Natural killer cell (primary cell): ENCODE data around the gene EPS8. TPM values are rescaled to one million over a fixed set of nuclear protein-coding genes. Genes with fewer than 3 reads are reported as not detected.
"Not testable (repeated sequence)": the region's sequence is repeated elsewhere in the genome, so short reads cannot be mapped to it uniquely, and the experiment has no call there.

Experiments
- ATAC-seq, 3 donors: fragments of 150-1000 bp in 2 of 3; fragments of 200-7000 bp in 1 of 3; cut with Tn5 transposase; 1 replicate in 1 of 3; 2 replicates in 2 of 3; pipeline ENCODE4 v1.10.0; 2021; ENCODE audit warnings: mild to moderate bottlenecking in 2 of 3, moderate library complexity in 2 of 3
- DNase-seq, 2 donors: peaks; one replicate each; pipeline versions ENCODE4 v3.0.0 to v3.0.0-alpha.2; 2013 to 2021; ENCODE audit warnings: mixed read lengths in 1 of 2
- H3K27ac ChIP-seq: one replicate; pipeline ENCODE4 v1.5.1; 2013; ENCODE audit warnings: mild to moderate bottlenecking, low read length
- H3K27me3 ChIP-seq: one replicate; pipeline ENCODE4 v1.6.1; 2013; ENCODE audit warnings: low read length; ENCODE audit not compliant: control insufficient read depth, insufficient read depth
- H3K36me3 ChIP-seq: one replicate; pipeline ENCODE4 v1.6.1; 2013; ENCODE audit warnings: low read length; ENCODE audit not compliant: control insufficient read depth, insufficient read depth
- H3K4me1 ChIP-seq: one replicate; pipeline ENCODE4 v1.6.1; 2013; ENCODE audit warnings: low read length; ENCODE audit not compliant: control insufficient read depth, insufficient read depth
- H3K4me3 ChIP-seq: one replicate; pipeline ENCODE4 v1.5.1; 2013; ENCODE audit warnings: low read length
- H3K9me3 ChIP-seq: one replicate; pipeline ENCODE4 v1.6.1; 2013; ENCODE audit warnings: low read length; ENCODE audit not compliant: control insufficient read depth, insufficient read depth
- H3K27ac Mint-ChIP-seq, 2 donors: one replicate each; pipeline ENCODE4 v1.8.0; 2022; ENCODE audit warnings: mild to moderate bottlenecking in 2 of 2, mixed read lengths in 2 of 2, moderate library complexity in 1 of 2
- H3K27me3 Mint-ChIP-seq, 2 donors: one replicate each; pipeline ENCODE4 v1.8.0; 2022; ENCODE audit warnings: low read depth in 2 of 2, mixed read lengths in 2 of 2
- H3K36me3 Mint-ChIP-seq: one replicate; pipeline ENCODE4 v1.8.0; 2022; ENCODE audit warnings: mixed read lengths
- H3K4me1 Mint-ChIP-seq, 2 donors: one replicate each; pipeline ENCODE4 v1.8.0; 2022; ENCODE audit warnings: mixed read lengths in 2 of 2
- H3K4me3 Mint-ChIP-seq: one replicate; pipeline ENCODE4 v1.8.0; 2022; ENCODE audit warnings: mild to moderate bottlenecking, moderate library complexity, mixed read lengths
- H3K9me3 Mint-ChIP-seq, 2 donors: one replicate each; pipeline ENCODE4 v1.8.0; 2022; ENCODE audit warnings: mixed read lengths in 2 of 2
- WGBS: methylation state at CpG from one replicate; pipeline ENCODE4 v1.1.7; 2013; ENCODE audit warnings: missing lambda C conversion rate; ENCODE audit not compliant: insufficient coverage; 5-methylcytosine and 5-hydroxymethylcytosine counted together
- intact Hi-C: fragments of 100-400 bp; cut with micrococcal nuclease; formaldehyde crosslinking; loops from one replicate; pipeline ENCODE4 v1.14.2; 2022
- total RNA-seq, 4 donors: library from RNA; stranded (reverse); fragments of 120-200 nt in 1 of 4; gene quantifications; one replicate each; pipeline versions ENCODE4 v1.2.3 to v1.2.4, GENCODE V29; 2013 to 2022
- TF ChIP-seq, protein P1 (sequence below): fragments of 200-600 bp; IDR thresholded peaks from one replicate; pipeline ENCODE4 v1.8.0; 2022; ENCODE audit warnings: antibody characterized with exemption

EPS8 gene
- total RNA-seq, 3 donors from 2014 or later (not counting 1 experiment from before 2014, with no cell fraction given) = 1.5 to 2.6 (median 1.5) TPM

DNA sequence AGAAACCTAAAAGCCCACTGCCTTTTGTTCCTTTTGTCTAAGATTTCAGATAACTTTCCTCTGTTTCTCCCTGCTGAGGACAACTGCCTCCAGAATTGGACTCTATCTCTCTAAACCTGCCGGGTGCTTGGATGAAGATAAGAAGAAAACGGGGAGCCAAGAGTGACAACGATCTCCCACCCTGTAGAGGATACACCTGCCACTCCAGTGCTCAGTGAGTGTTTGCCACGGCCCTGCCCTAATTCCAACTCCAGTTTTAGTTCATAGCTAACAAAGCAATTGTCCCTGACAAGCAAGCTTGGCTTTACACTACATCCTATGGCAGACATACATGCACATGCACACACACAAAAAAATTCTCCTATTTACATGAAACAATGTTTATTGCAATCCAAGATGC lies 39.3 kb downstream of the EPS8 start:
- Histone ChIP-seq H3K9me3 (no peaks in the 10 kb centered on the region), H3K4me1 (no peaks in the 10 kb centered on the region), H3K36me3 (no peaks in the 10 kb centered on the region), H3K27ac (no peak overlapping the region), H3K4me3 (no peak overlapping the region), H3K27me3 (no peaks in the 10 kb centered on the region)
- H3K4me3 Mint-ChIP-seq = no peak overlapping the region
- intact Hi-C loops = no loop called here
- ATAC-seq (no peak), DNase-seq (no peak)
- H3K27me3 Mint-ChIP-seq = no peaks in the 10 kb centered on the region
- H3K9me3 Mint-ChIP-seq = no peaks in the 10 kb centered on the region
- TF ChIP-seq, protein P1, sequence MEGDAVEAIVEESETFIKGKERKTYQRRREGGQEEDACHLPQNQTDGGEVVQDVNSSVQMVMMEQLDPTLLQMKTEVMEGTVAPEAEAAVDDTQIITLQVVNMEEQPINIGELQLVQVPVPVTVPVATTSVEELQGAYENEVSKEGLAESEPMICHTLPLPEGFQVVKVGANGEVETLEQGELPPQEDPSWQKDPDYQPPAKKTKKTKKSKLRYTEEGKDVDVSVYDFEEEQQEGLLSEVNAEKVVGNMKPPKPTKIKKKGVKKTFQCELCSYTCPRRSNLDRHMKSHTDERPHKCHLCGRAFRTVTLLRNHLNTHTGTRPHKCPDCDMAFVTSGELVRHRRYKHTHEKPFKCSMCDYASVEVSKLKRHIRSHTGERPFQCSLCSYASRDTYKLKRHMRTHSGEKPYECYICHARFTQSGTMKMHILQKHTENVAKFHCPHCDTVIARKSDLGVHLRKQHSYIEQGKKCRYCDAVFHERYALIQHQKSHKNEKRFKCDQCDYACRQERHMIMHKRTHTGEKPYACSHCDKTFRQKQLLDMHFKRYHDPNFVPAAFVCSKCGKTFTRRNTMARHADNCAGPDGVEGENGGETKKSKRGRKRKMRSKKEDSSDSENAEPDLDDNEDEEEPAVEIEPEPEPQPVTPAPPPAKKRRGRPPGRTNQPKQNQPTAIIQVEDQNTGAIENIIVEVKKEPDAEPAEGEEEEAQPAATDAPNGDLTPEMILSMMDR = no peak
- H3K27ac Mint-ChIP-seq = no peak overlapping the region
- H3K4me1 Mint-ChIP-seq = no peaks in the 10 kb centered on the region
- no peaks in the 10 kb centered on the region for H3K36me3 Mint-ChIP-seq
- WGBS = 76% methylated on average over 4 of the region's 4 CpGs

DNA sequence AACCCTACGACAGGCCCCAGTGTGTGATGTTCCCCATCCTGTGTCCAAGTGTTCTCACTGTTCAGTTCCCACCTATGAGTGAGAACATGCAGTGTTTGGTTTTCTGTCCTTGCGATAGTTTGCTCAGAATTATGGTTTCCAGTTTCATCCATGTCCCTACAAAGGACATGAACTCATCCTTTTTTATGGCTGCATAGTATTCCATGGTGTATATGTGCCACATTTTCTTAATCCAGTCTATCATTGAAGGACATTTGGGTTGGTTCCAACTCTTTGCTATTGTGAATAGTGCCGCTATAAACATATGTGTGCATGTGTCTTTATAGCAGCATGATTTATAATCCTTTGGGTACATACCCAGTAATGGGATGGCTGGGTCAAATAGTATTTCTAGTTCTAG lies 47.3 kb downstream of the EPS8 start:
- H3K27me3 Mint-ChIP-seq, DNase-seq, H3K36me3 Mint-ChIP-seq, H3K4me1 Mint-ChIP-seq, H3K36me3 ChIP-seq, H3K27me3 ChIP-seq, H3K9me3 ChIP-seq, H3K27ac ChIP-seq, intact Hi-C loops, H3K4me3 ChIP-seq, ATAC-seq, H3K4me3 Mint-ChIP-seq, H3K27ac Mint-ChIP-seq, H3K4me1 ChIP-seq, H3K9me3 Mint-ChIP-seq: not testable (repeated sequence)
- 100% methylated on average over 1 of the region's 3 CpGs for WGBS

DNA sequence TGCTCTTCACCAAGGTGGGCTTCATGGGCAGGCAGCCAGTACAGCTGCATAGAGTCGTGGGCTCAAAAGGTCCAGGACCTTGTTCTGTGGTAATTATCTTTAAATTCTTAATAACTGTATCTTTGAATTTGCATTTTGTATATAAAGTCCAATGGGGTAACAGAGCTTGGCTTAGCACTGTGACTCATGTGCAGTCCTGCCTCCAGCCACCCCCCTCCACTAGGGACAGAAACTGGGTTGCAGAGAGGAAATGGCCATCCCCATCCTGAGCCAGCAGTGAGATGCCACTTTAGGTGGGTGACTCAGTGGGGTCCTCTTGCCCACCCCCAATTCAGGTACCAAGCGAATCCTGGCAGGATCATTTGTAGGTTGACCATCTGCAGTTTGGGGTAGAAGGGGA lies 48.1 kb downstream of the EPS8 start:
- H3K4me1 ChIP-seq = no peaks in the 10 kb centered on the region
- H3K4me3 Mint-ChIP-seq = no peak overlapping the region
- H3K27me3 ChIP-seq = no peaks in the 10 kb centered on the region
- H3K36me3 ChIP-seq = no peaks in the 10 kb centered on the region
- DNase-seq (no peak), ATAC-seq (no peak)
- H3K4me3 ChIP-seq = no peak overlapping the region
- H3K9me3 ChIP-seq = no peaks in the 10 kb centered on the region
- TF ChIP-seq, protein P1 = no peak
- 77% methylated on average over 2 of the region's 2 CpGs for WGBS
- H3K4me1 Mint-ChIP-seq = no peaks in the 10 kb centered on the region
- no peak overlapping the region for H3K27ac Mint-ChIP-seq
- H3K36me3 Mint-ChIP-seq = no peaks in the 10 kb centered on the region
- intact Hi-C loops = no loop called here
- H3K27me3 Mint-ChIP-seq = peaks cover 0 to 7% of the 10 kb centered on the region in 2 donors
- peaks cover 0 to 2% of the 10 kb centered on the region in 2 donors for H3K9me3 Mint-ChIP-seq
- no peak overlapping the region for H3K27ac ChIP-seq

DNA sequence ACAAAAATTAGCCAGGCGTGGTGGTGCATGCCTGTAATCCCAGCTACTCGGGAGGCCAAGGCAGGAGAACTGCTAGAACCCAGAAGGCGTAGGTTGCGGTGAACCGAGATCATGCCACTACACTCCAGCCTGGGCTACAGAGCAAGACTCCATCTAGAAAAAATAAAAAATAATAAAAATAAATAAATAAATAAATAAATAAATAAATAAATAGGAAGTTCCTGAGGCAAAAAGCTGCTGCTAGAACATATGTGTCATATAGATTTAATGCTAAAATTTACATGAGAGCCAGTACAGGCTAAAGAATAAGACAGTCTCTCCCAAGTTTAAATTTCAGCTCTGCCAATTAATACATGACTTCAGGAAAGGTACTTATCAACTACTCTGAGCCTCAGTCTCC lies 48.8 kb downstream of the EPS8 start:
- H3K27me3 Mint-ChIP-seq, H3K36me3 Mint-ChIP-seq, H3K4me3 ChIP-seq, H3K27ac Mint-ChIP-seq, H3K9me3 ChIP-seq, DNase-seq, ATAC-seq, H3K9me3 Mint-ChIP-seq, H3K4me1 Mint-ChIP-seq, H3K4me3 Mint-ChIP-seq, H3K27ac ChIP-seq, H3K4me1 ChIP-seq, H3K36me3 ChIP-seq, H3K27me3 ChIP-seq, intact Hi-C loops: not testable (repeated sequence)
- 92% methylated on average over 5 of the region's 5 CpGs for WGBS
